Epithelial cell of prostate (primary cell): ENCODE results near the gene CFAP46.

ENCODE experiments used
- DNase-seq: peaks from one replicate; pipeline ENCODE4 v3.0.0-alpha.2; 2011; ENCODE audit warnings: low read depth, low spot score
- H3K27ac ChIP-seq: fragments of 450-650 bp; 2 replicates; pipeline ENCODE4 v1.5.1; 2017; ENCODE audit warnings: mild to moderate bottlenecking

Gene CFAP46

DNA sequence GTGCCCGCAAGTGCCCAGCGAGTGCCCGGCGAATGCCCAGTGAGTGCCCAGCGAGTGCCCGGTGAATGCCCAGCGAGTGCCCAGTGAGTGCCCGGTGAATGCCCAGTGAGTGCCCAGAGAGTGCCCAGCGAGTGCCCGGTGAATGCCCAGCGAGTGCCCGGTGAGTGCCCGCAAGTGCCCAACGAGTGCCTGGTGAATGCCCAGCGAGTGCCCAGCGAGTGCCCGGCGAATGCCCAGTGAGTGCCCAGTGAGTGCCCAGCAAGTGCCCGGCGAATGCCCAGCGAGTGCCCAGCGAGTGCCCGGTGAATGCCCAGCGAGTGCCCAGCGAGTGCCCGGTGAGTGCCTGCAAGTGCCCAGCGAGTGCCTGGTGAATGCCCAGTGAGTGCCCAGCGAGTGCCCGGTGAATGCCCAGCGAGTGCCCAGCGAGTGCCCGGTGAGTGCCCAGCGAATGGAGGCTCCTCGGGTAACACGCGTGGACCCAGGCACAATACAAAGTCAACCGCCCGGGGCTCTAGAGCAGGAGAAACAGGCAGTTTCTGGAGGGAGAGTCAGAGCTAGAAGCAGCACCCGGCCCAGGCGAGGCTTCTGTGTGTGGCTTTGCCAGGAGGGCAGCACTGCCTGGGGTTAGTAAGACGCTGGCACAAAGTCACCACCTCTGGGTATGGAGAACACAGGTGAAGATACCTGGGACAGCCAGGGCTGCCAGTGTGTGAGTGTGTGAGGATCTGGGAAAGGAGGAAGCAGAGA is 38.2 kb upstream of the CFAP46 start:
- no peak for DNase-seq
- no peak overlapping the region for H3K27ac ChIP-seq

DNA sequence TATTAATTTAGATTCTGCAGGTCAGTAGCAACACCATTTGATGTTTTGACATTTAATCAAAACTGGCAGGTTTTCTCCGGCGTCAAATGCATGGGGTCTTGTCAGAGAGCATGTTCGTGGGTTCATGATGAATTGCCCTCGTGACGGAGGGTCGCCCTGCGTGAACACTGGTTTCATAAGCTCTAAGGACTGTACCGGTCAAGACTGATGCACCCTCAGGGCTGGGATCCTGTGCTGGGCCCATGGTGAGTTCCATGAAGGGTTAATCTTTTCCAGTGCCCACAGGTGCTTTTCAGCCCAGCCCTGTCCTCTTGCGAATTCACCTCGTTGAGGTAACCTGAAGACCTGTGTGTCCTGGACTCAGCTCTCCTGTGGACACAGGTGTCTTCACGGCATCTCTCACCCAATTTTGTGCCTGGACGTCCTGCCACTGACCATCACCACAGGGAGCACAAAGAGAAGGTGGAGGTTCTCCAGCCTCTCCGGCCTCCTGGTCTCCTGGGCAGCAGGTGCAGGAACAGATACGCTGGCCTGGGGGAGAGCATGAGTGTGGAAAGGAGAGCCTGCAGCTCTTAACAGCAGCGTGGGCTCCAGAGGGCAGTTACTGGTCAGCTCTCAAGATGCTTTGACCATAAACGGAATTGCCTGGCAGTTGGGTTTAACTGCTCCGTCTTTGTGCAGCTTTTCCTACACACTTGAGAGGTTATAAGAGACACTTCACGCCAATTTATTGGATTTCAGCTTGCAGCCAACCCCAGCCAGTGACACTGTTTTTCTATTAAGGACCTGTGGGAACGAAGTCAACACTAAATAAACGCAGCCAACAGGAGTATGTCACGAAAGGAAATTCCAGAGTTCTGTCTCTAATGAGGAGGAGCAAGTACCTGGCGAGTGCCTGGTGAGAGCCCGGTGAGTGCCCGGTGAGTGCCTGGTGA is 37.4 kb upstream of the CFAP46 start:
- no peak overlapping the region for H3K27ac ChIP-seq
- no peak for DNase-seq

- H3K27ac ChIP-seq, result no peak overlapping the region
- DNase-seq, result no peak
Measured at GRCh38 chr10:132978542-132978941, 36.2 kb upstream of the CFAP46 start.

- no peak for DNase-seq
- no peak overlapping the region for H3K27ac ChIP-seq
Measured at GRCh38 chr10:132977807-132978206, 35.4 kb upstream of the CFAP46 start.

GRCh38 chr10:132977076-132977475 is 34.7 kb upstream of the CFAP46 start:
- no peak for DNase-seq
- no peak overlapping the region for H3K27ac ChIP-seq

GRCh38 chr10:132975831-132976682 is 33.7 kb upstream of the CFAP46 start:
- no peak for DNase-seq
- H3K27ac ChIP-seq, result no peak overlapping the region

DNA sequence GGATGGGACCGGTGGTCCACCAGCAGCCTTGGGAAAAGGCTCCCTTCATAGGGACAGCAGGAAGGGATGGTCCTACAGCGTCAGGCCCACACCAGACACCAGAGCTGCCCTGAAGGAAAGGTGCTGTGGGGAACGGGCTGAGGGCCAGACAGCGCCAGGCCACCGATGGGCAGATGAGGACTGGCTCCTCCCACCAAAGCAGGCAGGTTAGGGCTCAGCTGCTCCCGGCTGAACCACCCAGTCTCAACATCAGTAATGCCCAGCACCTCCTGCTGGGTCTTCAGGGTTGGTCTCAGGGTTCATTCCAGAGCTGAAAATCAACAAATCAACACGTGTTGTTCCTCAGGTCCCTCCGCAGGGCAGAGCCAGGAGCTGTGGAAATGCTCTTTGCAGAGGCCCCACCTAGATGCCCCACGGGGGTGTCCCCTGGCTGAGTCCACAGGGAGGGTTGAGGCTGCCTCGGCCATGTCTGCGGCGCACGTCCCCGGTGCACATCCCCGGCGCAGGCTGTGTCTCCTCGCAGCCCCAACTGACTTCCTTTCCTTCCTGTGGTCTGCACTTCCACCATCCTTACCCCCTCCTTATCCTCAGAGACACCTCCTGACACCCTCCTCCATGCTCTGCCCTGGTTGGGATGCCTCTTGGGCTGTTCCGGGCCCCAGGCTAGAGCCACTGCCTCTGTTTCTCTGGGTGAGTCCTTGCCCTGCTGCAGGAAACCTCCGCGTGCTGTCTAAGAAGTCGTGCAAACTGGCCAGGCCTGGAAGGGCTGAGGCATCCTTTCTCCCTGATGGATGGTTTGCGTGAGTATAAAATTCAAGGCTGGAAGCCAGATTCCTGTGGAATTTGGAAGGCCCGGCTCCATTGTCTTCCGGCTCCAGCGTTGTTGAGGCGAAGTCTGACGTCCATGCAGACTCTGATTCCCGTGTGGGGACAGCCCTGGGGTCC is 32.8 kb upstream of the CFAP46 start:
- DNase-seq, result no peak
- H3K27ac ChIP-seq, result no peak overlapping the region

DNA sequence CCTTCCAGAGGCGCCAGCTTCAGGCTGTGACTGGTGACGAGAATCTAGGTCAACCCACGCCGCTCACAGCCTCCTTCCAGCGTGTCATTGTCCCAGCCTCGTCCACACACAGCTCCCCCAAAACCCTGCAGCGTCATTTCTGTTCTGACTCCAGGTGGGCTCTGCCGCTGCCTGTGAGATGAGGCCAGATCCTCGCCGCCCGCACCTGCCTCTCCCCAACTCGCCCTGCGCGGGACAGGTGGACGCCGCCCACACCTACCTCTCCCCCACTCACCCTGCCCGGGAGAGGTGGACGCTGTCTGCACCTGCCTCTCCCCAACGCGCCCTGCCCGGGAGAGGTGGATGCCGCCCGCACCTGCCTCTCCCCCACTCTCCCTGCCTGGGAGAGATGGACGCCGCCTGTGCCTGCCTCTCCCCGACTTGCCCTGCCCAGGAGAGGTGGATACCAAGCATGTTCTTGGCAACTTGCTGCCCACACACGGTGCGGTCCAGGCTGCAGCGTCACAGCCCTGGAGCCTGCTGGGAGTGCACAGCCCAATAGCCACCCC is 32.0 kb upstream of the CFAP46 start:
- no peak for DNase-seq
- no peak overlapping the region for H3K27ac ChIP-seq

DNA sequence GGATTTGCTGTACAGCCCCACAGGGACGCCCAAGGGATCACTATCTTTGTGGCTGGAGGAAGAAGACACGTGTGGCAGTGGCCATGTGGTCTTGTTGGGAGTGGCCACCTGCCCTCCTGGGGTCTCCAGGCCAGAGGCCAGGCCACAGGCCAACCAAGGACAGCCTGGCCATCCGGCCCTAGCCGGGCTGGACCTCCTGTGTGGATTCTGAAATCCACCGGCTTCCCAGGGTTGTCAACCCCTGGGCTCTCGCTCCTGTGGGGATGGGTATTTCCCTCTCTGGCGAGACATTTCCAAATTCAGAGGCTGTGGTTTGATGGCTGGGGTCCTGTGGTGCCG is 31.5 kb upstream of the CFAP46 start:
- no peak for DNase-seq
- H3K27ac ChIP-seq, result no peak overlapping the region

DNA sequence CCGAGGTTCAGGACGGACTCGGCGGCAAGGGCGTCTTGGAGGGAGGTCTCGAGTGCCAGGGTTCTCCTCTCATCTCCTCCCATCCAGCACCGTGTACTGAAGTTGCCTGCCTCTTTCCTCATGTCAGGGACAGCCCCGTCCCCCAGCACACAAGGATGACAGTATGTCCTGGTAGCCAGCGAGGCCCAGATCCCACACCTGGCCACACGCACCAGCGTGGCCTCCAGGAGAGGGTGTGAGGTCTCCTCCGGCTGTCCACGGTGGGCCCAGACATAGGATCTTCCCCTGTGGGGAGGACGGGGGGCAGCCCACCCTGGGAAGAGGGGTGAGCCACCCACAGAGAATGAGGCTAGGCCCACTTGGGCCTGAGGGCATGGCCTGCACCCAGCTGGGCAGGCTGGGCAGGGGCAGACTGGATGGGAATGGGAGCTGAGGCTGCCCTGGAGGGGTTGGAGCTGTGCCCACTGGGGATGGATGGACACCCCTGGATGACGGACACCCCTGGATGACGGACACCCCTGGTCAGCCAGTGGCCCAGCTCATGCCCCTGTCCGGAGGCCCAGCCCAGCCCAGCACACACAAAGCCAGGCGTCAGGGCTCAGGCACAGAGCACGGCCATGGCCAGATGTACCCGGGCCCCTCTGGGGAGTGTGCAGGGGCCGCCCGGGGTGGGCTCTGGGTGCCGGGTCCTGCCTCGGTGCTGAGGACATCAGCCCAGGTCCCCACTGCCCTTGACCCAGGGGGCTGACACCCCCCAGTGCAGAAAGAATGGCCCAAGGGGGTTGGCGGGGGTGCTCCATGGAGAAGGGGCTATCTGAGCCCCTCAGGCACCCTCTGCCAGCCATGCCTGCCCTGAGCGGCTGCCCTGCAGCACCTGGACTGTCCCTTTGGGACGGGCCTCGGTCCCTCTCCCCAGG is 30.9 kb upstream of the CFAP46 start:
- H3K27ac ChIP-seq, result no peak overlapping the region

GRCh38 chr10:132972149-132972985 is 30.0 kb upstream of the CFAP46 start:
- no peak for DNase-seq
- H3K27ac ChIP-seq, result no peak overlapping the region

More for the DNA sequence above, 30.9 kb upstream of the CFAP46 start:
- no peak for DNase-seq

DNA sequence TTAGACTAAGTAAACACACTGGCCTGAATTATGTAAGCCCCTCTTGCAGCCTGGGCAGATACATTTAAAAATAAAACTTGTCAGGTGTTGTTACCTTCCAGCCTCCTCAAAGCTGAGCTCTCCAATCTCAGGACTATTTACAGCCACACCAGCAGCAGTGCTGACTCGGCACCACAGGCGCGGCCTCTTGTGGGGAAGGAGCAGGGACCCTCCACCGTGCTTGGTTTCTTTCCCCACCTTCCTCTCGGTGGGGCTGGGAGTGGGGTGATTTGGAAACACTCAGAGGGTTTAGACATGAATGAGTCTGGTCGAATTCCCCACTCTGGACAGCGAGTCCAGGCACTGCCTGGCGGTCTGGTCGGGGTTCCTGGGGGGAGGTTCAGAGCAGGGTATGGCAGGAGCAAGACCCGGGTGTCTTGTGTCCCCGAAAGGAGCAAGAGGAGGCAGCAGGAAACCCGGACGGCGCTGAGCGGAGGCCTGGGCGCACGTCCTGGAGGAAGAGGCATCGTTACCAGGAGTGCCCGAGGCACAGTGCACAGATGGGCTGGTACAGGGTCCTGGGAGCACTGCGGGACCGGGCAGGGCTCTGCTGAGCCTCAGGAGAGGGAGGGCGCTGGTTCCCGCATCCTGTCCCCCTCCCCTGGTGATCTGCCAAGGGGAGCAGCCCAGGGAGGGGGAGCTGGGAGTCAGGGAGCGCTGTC is 29.2 kb upstream of the CFAP46 start:
- H3K27ac ChIP-seq, result no peak overlapping the region
- DNase-seq, result no peak

DNA sequence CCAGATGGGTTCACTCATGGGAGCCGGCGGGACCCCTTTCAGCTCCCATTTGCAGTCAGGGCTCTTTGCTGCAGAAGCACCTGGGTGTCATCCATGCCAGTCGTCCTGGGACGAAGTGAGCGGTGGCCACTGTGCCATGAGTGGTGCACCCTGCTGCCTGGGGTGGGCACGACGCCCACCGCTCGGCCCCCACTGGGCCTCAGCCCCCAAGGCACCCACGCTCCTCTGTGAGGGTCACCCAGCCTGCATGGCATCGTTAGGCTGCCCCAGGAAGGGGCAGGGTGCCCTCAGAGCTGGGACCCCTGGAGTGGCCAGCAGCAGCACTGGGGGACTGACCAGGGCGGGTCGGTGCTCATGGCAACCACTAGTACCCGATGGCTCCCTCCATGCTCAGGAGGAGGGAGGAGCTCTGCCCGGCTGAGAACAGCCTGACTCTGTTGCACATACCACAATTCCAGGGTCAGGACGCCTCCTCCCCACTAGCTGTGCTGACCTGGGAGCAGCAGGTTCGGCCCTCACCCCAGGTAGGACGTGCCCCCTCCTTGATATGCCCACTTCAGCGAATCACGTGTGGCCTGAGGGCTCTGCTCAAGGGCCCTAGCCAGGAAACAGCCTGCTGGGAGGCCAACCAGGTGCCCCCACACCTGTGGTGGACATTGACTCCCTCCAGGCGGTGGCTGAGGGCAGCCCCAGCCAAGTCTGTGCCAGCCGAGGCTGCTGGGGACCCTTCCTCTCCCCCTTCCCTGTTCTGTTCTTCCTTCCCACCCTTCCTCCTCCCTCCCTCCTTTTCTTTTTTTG is 28.5 kb upstream of the CFAP46 start:
- DNase-seq, result no peak
- H3K27ac ChIP-seq, result no peak overlapping the region

DNA sequence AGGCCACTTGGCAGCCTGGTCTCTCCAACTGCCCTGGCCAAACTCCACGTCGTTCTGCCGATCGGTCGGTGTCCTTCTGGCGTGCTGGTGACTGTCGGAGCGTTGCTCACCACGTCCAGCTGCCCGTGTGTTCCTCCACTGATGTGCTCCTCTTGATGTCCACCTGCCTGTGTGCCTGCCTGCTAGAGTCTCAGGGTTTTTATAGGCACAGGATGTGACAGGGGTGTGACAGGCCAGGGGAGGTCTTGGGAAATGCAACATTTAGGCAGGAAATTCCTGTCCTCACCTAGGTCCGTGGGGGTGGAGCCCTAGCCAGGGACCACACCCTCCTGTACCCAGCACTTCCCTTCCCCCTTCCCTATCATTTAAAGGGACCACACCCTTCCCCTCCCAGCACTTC is 25.2 kb upstream of the CFAP46 start:
- H3K27ac ChIP-seq, result no peak overlapping the region
- DNase-seq, result no peak

GRCh38 chr10:132965411-132966057 is 23.2 kb upstream of the CFAP46 start:
- peak; percentile 33 for DNase-seq
- H3K27ac ChIP-seq, result no peak overlapping the region
